Astrocyte of the spinal cord (primary cell): ENCODE results near the gene NOS1AP.

Source experiments
- DNase-seq: peaks from one replicate; pipeline ENCODE4 v3.0.0; 2011; ENCODE audit warnings: low read depth, low spot score
- H3K4me3 ChIP-seq: 2 replicates; pipeline ENCODE4 v1.5.1; 2011; ENCODE audit warnings: low read depth, mild to moderate bottlenecking, low read length, moderate library complexity
- CTCF ChIP-seq: IDR thresholded peaks from 2 replicates; pipeline ENCODE4 v1.5.1; 2012; ENCODE audit warnings: low read depth, mild to moderate bottlenecking, low read length, inconsistent platforms
- in situ Hi-C: cut with HindIII; loops from 2 replicates; pipeline ENCODE4 v1.10.0; 2017; ENCODE audit warnings: low sequenced_read_pairs

The NOS1AP gene

GRCh38 chr1:162151900-162152829, 82.7 kb downstream of the NOS1AP start:
- H3K4me3 ChIP-seq = no peak overlapping the region
- in situ Hi-C loops = no loop called here
- peak; percentile 52 for DNase-seq
- no peak for TF ChIP-seq CTCF

GRCh38 chr1:162153374-162153773, 83.9 kb downstream of the NOS1AP start:
- H3K4me3 ChIP-seq = no peak overlapping the region
- DNase-seq = no peak
- TF ChIP-seq CTCF = no peak
- in situ Hi-C loops = no loop called here

GRCh38 chr1:162157469-162157868, 88.0 kb downstream of the NOS1AP start:
- TF ChIP-seq CTCF = no peak
- DNase-seq = no peak
- H3K4me3 ChIP-seq = no peak overlapping the region
- in situ Hi-C loops = no loop called here

GRCh38 chr1:162158624-162159271, 89.3 kb downstream of the NOS1AP start:
- H3K4me3 ChIP-seq = no peak overlapping the region
- no peak for DNase-seq
- TF ChIP-seq CTCF = no peak
- in situ Hi-C loops = no loop called here

GRCh38 chr1:162159515-162159914, 90.0 kb downstream of the NOS1AP start:
- no peak for TF ChIP-seq CTCF
- H3K4me3 ChIP-seq = no peak overlapping the region
- DNase-seq = no peak
- in situ Hi-C loops = no loop called here

GRCh38 chr1:162161916-162162550, 92.5 kb downstream of the NOS1AP start:
- TF ChIP-seq CTCF = no peak
- in situ Hi-C loops = no loop called here
- no peak overlapping the region for H3K4me3 ChIP-seq
- DNase-seq = no peak
